HG03135 (cell line): ENCODE data around the gene KMT5C.

Experiments
- ATAC-seq: cut with Tn5 transposase; IDR thresholded peaks from one replicate; pipeline ENCODE4 v1.9.1; 2021; ENCODE audit warnings: mild to moderate bottlenecking, moderate library complexity; ENCODE audit not compliant: unreplicated experiment

KMT5C gene

GRCh38 chr19:55346725-55347441 lies 7.2 kb downstream of the KMT5C start:
- no peak for ATAC-seq

DNA sequence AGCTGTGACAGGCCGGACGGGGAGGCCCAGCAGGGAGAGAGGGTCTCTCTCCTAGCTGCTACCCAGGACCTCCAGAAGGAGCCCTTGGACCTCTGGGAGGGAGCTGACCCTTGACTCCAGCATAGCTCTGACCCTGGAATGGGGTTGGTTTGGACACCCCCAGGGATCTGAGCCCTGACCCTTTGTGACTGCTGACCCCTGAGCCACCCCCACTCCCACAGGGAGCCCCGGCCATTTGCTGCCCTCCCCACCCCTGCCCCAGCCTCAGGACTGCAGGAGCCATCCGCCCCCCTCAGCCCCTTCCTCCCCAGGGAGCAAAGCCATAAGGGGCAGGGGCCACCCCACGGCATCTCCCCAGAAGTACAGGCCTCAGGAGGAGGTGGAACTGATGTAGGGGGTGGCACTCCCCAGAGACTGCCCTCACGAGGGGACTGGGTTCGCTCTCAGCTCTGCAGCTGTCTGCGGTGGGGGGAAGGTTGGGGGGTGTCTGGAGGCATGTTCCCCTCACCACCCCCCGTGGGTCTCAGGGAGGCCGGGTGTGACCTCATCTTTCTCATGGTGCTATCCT lies 7.8 kb downstream of the KMT5C start:
- ATAC-seq: no peak

GRCh38 chr19:55348317-55349034 lies 8.8 kb downstream of the KMT5C start:
- no peak for ATAC-seq

DNA sequence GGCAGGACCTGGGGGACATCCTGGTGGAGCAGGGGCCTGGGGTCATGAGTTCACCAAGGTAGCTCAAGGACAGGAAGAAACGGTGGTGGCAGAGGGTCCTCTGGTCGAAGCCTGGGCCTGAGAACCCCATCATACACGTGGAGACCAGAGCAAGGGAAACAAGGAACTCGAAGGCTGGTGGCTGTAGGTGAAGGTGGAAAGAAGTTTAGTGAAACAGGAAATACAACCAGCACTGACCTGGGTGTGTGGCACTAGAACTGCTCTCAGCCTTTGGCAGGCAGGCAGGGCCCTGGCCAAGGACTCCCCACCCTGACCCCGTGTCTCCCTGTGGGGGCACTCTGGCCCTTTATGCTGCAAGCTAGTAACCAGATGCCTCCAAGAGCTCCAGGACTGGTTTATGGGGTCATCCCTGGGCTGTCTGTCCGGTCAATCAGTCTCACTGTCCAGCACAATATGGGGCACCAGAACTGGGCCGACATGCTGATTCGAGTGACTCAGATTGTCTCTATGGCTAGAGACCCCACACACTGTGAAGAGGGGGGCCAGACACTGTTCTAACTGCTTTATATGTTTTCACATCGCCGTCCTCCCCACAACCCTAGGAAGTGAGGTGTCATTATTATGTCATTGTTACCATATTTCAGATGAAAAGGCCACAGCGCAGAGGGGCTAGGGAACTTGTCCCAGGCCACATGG lies 11.1 kb downstream of the KMT5C start:
- no peak for ATAC-seq

DNA sequence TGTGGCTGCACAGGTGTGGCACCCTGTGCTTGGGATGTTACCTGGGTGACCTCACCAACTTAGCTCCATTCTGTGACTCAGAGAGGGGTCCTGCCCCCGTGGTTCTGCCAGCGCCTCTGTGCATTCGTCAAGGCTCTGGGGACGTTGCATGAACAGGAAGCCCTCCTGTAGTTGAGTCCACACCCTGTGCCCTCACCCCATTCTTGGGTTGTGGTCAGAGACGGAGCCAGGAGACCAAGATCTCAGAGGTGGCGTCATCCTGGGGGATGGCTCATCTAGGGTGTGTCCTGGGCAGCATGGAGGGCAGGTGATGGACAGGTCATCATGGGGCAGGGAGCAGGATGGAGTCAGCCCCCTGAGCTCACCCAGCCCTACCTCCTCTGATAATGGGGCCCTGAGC lies 12.4 kb downstream of the KMT5C start:
- no peak for ATAC-seq

DNA sequence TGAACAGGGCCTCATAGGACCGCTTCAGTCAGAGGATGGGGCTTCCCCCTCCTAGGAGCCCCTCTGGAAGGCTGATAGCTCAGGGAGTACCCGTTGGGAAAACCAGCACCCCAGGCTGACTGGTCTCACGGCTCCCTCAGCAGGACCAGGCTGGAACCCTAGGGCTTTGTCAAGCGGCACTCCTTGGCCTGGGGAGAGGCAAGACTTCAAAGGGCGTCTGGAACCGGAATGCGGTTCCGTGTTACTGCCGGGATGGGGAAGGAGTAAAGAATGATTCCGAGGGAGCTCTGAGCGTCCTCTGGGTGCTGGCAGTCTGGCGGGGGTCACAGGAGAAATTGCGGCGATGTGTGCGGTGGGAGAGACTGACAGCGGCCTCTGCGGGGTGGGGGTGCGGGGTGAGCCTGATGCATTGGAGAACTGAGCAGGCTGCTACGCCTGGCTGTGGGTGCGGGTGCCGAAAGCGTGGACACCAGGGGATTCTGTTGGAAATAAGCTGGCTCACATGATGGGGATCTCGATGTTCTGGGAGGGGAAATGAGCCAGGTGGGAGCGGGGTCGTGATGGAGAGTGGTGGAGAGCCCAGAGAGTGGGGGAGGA lies 13.0 kb downstream of the KMT5C start:
- no peak for ATAC-seq

DNA sequence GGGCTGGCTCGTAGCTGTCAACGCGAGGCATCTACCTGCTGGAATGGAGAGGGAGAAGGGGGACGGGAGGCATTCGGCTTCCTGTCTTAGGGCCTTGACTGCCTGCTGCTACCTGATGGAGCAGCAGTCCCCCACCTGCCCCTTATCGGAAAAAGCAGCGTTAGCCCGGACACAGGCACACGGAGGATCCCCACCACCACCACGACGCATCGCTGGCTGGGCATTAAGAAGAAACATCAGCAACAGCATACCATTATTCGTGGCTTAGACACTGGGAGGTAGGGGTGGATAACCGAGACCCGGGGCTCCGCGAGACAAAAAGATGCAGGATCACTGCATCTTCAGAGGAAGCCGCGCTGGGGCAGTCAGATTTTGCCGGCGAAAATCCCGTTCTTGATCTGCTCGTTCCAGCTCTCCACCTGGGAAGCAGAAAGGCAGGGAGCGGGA lies 13.7 kb downstream of the KMT5C start:
- no peak for ATAC-seq

GRCh38 chr19:55353803-55354697 lies 14.4 kb downstream of the KMT5C start:
- no peak for ATAC-seq

DNA sequence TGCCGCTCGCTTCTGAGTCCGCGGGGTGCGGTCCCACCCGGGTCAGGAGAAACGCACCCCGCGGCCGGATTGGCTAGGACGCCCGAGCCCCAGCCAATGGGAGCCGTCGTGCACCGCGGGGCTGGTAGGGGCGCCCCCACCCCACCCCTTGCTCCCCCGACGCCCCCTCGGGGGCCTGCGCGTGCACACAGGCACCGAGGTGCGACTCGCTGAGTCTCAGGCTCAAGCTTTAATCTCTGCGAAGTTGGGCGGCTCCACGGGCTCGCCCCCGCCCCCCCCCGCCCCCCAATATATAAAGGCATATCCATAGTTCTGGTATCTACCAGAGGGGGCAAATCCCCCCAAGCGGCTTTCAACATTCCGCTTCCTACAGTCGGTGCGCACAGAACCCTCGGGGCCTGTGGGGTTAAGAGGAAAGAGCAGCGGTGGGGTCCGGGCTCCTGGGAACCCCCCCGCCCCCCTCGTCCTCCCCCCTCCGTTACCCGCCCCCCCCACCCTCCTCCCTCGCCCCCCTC lies 15.1 kb downstream of the KMT5C start, which contains the start of gene COX6B2:
Gene COX6B2, minus strand, starts transcription at position 22 of the 515 bp plus-strand sequence. CDS start 198 bp downstream, outside the sequence.
- ATAC-seq: no peak

- no peak for ATAC-seq
Measured at GRCh38 chr19:55355213-55355821, 15.6 kb downstream of the KMT5C start.

- ATAC-seq: no peak
Measured at GRCh38 chr19:55358493-55358892, 18.8 kb downstream of the KMT5C start.

GRCh38 chr19:55358943-55359908 lies 19.6 kb downstream of the KMT5C start:
- ATAC-seq: no peak

- ATAC-seq: no peak
Measured at GRCh38 chr19:55360902-55361301, 21.2 kb downstream of the KMT5C start.

DNA sequence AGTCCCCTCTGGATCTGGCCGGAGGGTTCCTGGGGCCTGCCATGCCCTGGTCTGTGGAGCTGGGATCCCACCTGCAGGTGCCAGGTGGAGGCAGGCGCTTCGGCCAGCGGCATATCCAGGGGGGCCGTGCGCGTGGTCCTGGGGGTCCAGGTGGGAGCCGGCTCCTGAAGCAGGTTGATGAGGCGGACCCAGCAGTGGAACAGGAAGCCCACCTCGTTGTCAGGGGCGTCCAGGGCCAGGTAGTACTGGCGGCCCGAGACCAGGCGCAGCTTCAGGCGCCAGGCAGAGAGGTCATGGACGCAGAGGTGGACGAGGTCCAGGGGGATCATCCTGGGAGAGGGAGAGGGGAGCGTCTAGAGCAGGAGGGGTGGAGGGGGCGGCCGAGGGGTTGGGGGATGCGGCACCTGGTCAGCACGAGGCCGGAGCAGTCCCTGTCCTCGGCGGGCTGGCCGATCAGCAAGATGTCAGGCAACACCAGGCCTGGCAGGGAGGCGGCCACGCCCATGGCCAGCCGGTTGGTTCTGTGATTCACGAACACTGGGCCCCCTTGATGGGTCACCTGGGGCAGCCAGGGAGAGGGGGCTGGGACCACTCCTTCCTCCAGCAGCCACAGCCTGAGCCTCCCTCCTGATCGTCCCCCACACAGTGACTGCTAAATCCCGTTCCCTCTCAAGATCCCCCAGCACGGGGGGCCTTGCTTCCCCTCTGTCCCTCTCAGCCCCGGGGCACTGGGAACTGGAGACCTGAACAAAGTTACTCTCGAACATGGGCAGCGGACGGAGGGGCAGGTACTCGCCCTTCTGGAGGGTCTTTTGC lies 22.7 kb downstream of the KMT5C start:
- ATAC-seq: no peak

DNA sequence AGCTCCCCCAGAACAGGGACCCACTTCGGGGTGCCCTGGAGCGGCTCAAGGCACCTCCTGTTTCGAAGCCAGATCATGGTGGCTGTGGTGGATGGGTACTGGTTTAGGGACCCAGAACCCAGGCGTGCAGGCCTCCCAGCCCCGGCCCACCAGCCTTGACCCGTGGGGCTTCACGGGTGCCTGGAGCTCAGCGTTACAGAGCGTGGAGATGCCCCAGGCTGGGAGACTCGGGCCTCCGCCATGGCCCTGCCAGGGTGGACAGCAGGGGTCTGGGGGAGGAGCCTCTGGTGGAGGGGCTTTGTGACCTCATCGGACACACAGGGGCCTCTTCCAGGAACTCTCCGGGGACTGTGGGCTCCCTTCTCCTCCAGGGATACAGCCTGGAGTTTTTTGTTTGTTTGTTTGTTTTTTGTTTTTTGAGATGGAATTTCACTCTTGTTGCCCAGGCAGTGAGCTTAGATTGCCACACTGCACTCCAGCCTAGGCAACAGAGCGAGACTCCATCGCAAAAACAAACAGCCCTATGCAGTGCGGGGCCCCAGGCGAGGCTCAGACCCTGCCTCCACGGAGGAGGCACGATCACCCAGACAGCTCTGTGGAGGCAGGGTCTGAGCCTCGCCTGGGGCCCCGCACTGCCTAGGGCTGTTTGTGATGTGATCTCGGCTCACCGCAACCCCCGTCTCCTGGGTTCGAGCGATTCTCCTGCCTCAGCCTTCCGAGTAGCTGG lies 23.5 kb downstream of the KMT5C start, which contains the start of gene GARIN5B:
Gene GARIN5B, minus strand, starts transcription at position 271 of the 727 bp plus-strand sequence. Its CDS starts 194 bp downstream, at position 77.
- ATAC-seq: no peak

DNA sequence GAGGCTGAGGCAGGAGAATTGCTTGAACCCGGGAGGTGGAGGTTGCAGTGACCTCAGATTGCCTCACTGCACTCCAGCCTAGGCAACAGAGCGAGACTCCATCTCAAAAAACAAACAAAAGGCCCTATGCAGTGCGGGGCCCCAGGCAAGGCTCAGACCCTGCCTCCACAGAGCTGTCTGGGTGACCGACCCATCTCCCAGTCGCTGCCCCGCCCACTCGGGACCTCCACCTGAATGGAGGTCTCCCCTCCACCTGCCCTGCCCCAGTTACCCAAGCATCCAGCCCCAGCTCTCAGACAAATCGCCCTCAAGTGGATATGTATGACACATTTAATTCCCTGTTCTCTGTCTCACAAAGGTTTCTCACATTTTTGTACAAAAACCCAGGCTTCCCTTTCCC lies 25.6 kb downstream of the KMT5C start:
- ATAC-seq: no peak
